ENCODE data around the gene TRPM6.

Gene TRPM6

DNA sequence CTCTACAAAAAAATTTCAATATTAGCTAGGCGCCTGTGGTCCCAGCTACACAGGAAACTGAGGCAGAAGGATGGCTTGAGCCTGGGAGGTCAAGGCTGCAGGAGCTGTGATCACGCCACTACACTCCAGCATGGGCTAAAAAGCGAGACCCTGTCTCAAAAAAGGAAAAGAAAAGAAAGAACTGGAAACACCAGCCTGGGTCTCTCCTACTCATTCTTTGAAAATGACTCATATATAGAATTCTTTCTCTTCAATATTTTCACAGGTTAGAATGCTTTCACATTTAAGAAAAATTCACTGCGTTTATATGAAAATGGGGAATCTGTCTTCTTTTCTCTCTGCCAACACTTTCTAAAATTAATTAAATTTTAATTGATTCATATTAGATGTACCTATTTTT lies 115.6 kb downstream of the TRPM6 start:
- DNase-seq, result peak; percentile 52

DNA sequence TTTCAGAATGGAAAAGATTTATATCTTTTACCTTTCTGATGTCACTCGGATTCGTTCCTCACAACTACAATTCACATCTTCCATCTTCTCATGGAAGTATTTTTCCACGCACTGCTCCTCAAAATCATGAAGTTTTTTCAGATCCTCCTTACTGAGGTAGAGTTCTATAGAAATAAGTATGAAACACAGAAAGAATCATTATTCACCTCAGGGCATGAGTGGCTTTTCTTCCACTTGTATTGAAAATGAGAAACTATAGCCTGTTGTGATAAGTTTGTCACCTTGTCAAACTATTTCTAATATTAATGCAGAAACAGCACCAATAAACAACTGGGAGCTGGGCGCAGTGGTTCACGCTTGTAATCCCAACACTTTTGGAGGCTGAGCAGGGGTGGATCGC lies 116.0 kb downstream of the TRPM6 start:
- peak; percentile 3 for DNase-seq

DNA sequence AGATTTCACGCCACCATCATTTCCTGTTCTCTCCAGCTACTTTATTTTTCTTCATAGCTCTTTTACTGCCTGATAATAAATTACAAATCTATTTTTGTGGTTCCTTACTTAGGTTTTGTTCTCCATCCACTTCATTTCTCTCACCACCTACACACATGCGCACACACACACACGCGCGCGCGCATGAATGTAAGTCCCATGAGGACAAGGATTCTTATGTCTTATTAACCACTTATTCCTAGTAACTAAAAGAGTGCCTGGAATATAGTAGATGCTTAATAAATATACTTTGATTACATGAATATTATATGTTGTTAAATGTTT lies 116.5 kb downstream of the TRPM6 start:
- DNase-seq, result no peak

DNA sequence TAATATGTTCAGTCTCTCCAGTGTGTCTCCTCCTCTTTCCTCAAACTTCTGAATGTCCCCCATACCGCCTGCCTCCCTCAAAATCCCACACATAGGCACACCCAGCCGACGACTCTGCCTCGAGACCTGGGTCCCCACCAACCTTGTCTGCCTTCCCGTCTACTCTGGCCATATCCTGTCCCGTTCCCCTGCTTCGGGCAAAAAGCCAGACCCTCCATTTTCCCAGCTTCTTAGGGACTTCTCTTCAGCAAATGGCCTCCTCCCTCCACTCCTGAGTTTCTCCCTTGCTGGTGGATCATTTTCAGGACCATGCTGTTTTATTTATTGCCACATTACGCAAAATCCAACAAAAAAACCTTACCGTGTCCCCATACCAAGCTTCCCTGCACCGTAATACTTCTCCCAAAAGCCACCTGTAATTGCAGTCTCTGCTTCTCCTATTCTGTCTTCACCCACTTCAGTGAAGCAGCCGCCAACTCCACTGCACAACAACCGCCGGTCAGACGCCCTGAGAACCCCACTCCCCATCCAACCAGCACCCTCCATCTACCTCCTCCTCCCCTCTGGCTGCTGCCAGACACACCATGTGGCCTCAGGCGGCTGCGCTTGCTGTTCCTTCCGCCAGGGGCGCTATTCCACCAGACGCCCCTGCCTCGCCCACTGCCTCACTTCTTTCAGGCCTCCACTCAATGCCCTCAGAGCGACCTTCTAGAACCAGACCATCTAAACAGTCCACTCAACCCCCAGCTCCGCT lies 117.0 kb downstream of the TRPM6 start:
- peak; percentile 34 for DNase-seq

DNA sequence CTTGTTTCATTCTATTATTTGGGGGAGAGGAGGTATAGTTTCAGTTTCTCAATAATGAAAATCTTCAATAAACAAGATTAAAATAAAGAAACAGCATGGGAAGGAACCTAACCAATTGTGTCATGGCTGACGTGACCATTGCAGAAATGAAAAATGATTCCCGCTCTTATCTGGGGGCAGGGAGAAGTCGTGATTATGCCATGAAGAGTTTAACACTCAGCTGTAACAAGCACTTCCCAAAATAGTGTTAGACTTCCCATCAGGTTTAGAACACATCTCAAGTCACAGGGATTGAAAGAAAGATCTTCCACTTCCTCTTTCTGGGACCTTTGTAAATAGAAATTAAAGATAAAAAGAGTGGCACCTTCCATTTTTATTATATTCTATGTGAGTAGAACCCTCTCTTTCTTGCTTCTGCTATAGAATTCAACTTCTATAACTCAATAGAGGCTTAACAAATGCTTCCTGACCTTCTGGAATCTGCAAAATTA lies 122.2 kb downstream of the TRPM6 start:
- DNase-seq, result no peak

DNA sequence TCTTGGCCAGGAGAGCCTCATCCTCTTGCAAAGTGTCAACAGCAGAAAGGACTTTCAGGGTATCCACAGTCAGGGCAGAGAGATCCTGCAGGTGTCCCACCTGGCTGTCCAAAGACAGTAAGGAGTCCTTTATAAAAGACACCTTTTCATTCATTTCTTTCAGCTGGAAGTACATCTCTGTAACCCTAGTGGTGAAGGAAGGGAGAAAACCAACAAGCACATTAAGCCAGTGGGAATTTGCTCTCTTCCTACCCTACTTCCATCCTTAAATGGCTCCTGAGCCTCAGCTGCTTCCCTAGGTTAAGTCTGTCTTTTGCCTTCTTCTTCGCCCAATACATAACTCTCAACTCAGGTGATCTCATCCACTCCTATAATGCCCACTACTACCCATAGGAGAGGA lies 124.8 kb downstream of the TRPM6 start:
- DNase-seq, result no peak

DNA sequence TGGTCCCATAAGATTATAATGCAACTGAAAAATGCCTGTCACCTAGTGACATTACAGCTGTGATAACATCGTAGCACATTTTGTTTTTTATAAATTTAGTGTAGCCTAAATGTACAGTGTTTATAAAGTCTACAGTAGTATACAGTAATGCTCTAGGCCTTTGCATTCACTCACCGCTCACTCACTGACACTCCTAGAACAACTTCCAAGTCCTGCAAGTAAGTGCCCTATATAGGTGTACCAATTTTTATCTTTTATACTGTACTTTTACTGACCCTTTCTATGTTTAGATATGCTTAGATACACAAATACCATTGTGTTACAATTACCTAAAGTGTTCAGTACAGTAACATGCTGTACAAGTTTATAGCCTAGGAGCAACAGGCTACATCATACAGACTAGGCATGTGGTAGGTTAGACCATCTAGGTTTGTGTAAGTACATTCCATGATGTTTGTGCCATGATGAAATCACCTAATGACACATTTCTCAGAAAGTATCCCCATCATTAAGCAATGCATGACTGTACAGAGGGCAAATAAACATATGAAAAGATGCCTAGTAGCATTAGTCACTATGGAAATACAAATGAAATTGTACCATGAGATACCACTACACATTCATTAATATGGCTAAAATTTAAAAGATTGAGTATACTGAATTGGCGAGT lies 127.6 kb downstream of the TRPM6 start:
- DNase-seq, result no peak

DNA sequence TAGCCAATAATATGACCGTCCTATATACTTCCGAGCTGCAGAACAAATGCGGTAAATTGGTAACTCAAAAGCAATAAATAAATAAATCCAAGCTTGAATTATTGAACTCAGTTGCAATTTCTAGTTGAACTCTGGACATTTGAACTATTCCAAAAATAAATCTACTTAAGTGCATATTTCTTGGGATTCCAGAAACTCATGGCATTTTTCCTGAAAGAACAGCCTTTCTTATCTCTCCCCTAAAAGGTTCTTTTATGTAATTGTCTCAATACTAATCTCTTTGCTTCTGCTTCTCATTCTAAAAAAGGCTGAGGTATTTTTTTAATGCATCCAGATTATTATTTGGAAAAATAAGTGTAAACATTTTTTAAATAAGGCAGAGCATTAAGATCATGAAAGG lies 131.7 kb downstream of the TRPM6 start:
- no peak for DNase-seq

DNA sequence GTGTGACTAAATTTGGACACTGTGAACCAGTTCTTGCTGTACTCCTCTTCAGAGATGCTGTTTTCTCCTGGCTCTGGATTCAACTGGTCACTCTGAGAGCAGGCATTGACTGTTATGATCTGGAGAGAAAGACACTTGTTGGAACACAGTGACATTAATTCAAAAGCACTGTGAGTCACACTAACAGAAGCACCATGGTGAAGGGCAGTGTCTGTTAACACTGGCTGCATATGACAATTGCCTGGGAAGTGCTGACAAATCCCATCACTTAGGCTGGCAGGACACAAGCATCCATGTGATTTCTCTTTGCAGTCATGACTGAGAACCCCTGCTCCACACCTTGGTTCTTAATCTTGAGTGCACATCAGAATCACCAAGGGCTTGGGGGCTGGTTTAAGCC lies 132.4 kb downstream of the TRPM6 start:
- DNase-seq, result no peak

DNA sequence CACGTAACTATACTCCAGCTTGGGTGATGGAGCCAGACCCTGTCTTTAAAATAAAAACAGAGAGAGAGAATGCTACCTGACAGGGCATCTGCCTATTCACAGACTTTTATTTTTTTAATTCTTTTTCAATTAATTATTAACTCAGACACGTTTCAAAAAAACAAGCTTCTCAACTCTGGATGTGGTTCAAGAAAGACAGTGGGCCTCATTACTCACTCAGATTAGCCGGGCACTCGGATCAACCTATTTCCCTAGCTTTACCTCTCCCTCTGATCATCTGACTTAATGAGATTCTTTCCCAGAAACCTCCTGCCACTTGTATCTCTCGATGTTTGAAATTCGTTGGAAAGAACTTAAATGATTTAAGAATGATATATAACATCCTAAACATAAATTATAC lies 134.1 kb downstream of the TRPM6 start:
- no peak for DNase-seq

DNA sequence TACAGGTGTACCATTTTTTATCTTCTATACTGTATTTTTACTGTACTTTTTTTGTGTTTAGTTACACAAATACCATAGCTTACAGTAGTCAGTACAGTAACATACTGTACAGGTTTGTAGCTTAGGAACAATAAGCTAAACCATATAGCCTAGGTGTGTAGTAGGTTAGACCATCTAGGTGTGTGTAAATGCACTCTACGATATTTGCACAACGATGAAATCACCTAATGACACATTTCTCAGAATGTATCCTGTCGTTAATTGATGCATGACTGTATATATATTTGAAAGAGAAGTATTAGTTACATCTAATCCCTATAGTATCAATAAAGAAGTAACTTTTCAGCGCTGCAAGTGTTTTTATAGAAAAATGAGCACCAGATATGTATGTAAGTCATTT lies 138.8 kb downstream of the TRPM6 start:
- no peak for DNase-seq

DNA sequence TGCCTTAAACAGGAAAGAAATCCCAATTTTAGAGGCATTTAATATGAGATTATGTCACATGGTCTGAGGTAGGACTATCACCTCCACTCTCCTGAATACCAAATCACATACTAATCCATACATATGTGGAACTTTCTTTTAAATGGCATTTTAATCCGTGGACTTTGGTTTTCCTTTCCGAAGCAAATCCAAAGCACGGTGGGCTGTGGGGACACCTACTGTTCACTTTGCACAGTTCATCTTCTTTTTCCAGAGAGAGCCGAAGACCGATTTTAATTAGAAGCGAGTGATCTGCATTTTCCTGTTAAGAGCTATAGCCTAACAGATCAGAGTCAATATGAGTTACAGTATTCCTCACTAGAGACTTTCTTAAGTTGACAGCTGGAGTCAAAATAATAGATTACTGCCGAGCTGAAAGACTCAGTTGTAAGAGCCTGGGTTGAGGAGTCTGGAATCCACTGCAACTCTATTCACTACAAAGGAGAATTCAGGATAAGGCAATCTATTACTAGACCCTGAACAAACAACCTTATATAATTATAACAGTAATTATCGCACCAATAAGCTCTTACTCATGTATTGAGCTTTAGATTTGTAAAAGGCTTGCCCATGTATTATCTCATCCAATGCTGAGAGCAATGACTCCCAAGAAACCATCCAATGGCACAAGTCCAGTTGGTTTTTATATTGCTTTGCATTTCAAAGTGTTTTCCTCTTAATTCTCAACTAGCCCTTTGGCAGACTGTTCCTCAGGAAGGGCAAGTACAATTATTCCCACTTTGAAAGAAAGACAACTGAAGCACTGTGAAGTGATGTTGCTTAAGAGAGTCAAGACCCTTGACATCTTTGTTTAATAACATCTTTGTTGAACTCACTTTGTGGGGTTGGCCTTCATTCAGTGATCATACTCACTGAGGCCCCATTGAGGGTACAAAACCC lies 144.7 kb downstream of the TRPM6 start:
- peak; percentile 16 for DNase-seq

DNA sequence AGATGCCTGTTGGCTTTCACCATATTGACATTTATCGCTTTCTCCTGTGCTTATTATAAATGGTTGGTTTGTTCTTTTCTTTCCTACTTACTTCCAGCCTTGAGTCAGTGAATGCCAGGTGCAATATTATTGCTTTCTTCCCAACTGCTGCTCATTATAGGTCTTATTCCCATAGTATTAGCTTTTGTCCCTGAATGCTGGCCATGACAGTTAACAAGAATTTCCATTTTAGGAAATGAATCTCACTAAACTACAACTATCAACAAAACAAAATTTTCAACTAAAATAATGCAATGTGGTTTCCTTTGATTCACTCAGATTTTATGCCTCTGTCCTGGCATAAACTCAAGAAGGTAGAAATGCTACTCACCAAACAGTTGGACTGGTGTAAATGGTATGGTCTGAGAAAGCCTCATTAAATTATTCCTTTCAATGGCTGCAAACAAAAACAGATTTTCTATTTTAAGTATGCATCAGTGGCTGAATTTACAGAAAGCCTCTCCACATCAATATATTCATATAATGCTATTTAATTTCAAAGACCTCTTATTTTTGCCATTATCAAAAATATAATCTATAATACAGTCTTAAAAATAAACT lies 145.4 kb downstream of the TRPM6 start:
- no peak for DNase-seq

DNA sequence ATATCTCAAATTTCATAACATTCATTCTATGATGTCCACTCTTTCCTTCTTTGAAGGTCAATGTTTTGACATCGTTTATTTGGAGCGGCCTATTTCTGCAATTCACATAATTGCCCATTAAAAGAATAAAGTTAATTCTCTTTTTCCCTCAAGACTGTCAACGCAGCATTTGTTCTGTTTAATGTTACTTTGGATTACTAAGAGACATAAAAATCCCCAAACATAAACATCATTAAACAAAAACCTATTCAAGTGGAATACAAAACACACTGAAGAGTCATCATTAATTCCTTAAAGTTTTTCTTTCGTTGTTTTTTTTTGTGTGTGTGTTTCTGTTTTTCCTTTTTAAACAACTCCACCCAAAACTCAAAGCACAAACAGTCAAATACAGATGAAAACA lies 151.1 kb downstream of the TRPM6 start:
- no peak for DNase-seq

DNA sequence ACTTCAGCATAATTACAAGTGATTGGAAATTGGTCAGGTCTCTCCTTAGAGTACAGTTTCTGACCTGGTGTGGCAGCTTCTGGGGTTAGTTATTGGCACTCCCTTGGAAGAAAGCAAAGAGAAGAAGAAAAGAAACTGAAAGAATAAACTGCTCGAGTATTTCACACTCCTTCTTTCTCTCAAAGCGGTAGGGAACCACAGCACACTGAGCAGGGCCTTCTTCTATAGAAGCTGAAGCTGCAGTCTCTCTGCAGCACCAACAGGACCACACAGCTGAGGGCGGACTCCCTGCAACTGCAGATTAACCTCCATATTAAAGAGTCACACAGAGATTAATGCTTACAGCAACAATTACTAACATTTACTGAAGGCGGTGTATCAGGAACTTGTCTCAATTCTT lies 152.0 kb downstream of the TRPM6 start:
- no peak for DNase-seq

DNA sequence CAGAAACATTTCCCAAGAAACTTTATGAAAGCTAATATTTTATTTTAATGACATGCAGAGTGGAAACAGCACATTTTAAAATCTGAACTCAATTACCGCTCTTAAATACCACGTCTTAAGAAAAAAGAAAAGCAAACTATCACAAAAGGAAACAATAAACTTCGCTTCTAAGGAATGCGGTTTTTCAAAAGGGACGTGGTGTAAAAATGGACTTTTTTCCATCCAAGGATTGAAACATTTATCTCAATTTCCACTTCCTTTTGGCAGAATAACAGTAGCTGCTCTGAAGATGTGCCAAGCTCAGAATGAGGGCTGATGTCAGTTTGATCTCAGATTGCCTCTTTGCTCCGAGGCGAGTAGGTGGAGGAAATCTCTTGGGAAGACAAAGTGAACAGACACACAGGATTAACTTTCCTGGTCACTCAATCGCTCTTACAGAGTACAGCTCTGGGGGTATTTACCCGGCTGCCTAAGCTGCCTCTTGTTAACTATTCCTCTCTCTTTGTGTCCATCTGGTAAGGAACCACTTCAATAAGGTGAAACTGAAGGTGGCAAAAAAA lies 158.5 kb downstream of the TRPM6 start:
- no peak for DNase-seq

DNA sequence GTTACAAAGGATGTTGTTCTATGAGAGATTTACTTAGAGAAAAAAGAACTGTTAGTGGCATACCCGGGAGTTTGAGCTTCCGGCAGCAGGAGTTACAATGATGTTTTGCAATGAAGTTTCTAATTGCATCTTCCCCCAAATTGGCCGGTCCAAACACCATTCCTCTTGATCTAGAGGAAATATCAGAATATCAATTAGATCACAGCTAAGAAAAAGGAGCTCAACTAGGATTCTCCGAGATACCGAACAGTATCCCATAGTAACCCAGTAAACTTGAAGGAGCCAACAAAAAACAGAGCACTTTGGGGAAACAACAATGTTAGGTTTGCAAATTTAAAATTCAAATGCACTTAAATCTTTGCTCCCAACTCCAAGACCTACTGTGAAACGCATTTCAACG lies 159.5 kb downstream of the TRPM6 start:
- no peak for DNase-seq

DNA sequence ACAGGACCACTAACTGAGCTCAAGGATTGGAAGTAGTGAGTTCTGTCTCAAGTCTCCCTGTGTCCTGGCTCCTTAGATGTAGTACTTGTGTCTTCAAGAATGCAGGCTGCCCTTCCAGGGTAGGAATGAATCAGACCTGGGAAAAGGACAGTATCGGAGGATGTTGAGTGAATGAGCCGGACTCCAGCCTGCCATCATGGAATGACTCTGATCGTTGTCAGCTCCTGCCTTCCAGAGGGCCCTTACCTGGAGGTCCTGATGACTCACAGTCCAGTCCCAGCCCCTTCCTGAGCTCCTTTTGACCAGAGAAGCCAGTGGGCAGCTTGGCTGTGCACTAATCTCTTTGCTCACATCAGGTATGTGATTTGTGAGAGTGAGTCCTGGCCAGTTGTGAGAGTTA lies 161.1 kb downstream of the TRPM6 start:
- DNase-seq, result no peak

DNA sequence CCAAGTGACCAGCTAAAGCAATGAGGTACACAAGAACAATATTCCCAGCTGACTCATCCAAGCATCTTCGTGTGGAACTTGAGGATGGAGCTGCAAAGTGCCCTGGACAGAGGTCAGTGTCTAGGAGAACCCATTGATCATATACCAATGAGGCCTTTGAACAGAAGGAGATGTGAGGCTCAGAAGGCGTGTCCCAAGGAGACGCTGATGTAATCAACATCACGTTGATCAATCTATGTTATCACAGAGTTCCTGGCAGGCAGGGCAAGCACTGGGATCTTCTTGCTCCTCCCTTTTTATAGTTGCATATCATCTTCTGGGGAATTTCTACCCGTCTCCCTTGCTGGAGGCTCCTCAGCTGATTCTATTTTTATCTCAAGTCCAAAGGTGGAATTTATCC lies 163.4 kb downstream of the TRPM6 start:
- DNase-seq, result no peak

DNA sequence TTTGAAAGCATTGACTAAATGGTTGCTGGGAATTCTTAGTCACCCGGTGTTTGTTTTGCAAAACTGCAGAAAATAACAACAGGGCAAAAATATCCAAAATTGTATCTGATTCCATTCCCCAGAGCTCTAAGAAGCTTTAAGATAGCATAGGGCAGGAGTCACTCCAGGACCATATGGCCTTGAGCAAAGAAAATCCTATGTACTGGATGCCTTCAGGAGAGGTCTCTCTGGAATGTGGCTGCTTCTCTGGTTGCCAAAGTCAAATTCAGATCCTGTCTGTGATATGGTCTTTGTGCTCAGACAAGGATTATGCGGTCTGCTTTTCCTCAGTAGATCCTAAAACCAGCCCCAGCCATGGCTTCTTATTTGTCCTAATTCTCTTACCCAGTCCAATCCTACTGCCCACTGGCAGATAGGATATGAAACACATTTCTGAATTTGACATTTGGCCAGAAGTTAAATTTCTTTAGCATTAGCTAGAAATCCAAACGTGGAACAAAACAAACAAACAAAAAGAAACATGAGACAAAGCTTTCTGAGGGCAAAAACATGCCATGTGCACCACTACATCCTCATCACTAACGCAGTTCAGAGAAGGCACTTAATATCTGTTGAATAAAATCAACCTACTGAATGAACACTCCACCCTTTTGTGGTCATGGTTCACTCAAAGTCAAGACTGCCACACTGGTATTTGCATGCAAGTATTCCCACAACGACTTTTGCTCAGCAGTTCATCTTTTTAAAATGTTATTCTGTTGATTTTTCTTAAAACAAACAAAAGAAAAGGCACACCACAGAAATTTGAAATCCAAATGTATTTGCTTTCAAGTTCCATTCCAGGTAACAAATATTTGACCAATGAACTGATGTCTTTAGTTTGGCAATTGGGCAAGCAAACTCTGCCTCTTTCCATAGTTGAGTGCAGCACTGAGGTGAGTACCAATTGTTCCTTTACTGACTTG lies 165.7 kb downstream of the TRPM6 start:
- DNase-seq, result no peak

DNA sequence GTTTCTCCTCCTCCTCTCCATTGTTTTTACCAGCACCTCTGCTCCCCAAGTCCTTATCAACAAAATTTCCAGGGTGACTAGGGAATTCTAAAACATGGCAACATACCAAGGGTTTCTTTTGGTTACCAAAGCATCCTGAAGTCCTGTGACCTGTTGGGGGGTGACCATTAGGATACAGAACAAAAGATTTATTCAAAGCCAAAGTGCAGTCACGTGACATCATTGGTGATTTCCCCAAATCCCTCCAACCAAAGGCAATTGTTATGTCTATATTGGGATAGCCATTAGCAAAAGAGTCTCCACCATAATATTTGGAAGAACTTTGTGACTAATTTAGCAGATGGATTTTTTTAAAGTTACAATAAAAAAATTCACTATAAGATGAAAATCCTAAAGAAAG lies 168.4 kb downstream of the TRPM6 start:
- DNase-seq, result no peak

DNA sequence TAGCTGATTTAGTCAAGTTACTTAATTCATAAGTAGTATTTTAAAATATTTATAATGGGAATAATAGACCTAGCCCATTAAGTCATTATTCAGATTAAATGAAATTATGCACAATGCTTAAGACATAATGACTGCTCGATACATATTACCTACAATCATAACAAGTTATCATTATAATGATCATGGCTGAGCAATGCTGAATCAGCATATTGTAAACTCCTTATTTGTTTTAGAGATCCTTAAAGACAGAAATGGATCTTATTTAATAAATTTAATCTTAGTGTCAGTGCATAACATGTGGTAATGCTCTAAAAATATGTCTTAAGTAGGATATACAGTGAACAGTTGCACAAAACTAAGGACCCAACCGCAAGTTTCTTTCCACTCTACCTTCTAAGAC lies 169.0 kb downstream of the TRPM6 start:
- DNase-seq, result no peak

All from activated CD4-positive, alpha-beta T cell treated with anti-CD3 and anti-CD28 coated beads, Interleukin-2, Interleukin-6, amounts not matched to agents 100 ng/mL and 50 ng/mL, durations not matched to agents 16 hours and 8 hours (primary cell).